Transverse colon (tissue), 4 donors: ENCODE results near the gene HNMT. TPM values are rescaled to one million over a fixed set of nuclear protein-coding genes. Genes with fewer than 3 reads are reported as not detected.
"Not testable (repeated sequence)": the region's sequence is repeated elsewhere in the genome, so short reads cannot be mapped to it uniquely, and the experiment has no call there.

Experiments
- DNase-seq: peaks from one replicate; pipeline ENCODE4 v3.0.0-alpha.2; 2019
- H3K27ac ChIP-seq, 4 donors: fragments of 200-600 bp; sonication (generic); 2 replicates each; pipeline ENCODE4 v1.5.1; 2016 to 2018; ENCODE audit warnings: inconsistent platforms in 4 of 4
- H3K27me3 ChIP-seq: fragments of 200-600 bp; sonication (generic); 2 replicates; pipeline ENCODE4 v1.5.1; 2017; ENCODE audit warnings: inconsistent platforms
- H3K36me3 ChIP-seq, 4 donors: fragments of 200-600 bp; sonication (generic); 2 replicates each; pipeline ENCODE4 v1.5.1; 2017 to 2019; ENCODE audit warnings: inconsistent platforms in 4 of 4
- H3K4me1 ChIP-seq, 4 donors: fragments of 200-600 bp; sonication (generic); 2 replicates each; pipeline ENCODE4 v1.5.1; 2017 to 2020; ENCODE audit warnings: inconsistent platforms in 4 of 4
- H3K4me3 ChIP-seq, 4 donors: fragments of 200-600 bp; sonication (generic); 1 replicate in 1 of 4; 2 replicates in 3 of 4; pipeline versions ENCODE4 v1.5.1 to v1.6.1; 2017 to 2019; ENCODE audit warnings: inconsistent platforms in 4 of 4
- H3K9me3 ChIP-seq, 2 donors: fragments of 200-600 bp; sonication (generic); 2 replicates each; pipeline ENCODE4 v1.5.1; 2017 to 2019; ENCODE audit warnings: inconsistent platforms in 2 of 2
- CTCF ChIP-seq, 5 experiments: fragments of 200-600 bp in 3 of 5; fragments of 450-650 bp in 2 of 5; sonication (generic) in 3 of 5; IDR thresholded peaks; 1 replicate in 2 of 5; 2 replicates in 3 of 5; pipeline ENCODE4 v1.5.1; 2016 to 2017; ENCODE audit warnings: antibody characterized with exemption in 5 of 5, inconsistent platforms in 3 of 5, mild to moderate bottlenecking in 2 of 5, moderate library complexity in 1 of 5
- EP300 ChIP-seq: sonication (generic); formaldehyde crosslinking; IDR thresholded peaks from one replicate; pipeline ENCODE4 v1.6.1; 2017; ENCODE audit warnings: antibody characterized with exemption, low read depth
- POLR2A ChIP-seq: fragments of 450-650 bp; IDR thresholded peaks from one replicate; pipeline ENCODE4 v1.6.1; 2016; ENCODE audit warnings: antibody characterized with exemption, mild to moderate bottlenecking, moderate library complexity
- POLR2AphosphoS5 ChIP-seq, 3 donors: sonication (generic); formaldehyde crosslinking; IDR thresholded peaks; one replicate each; pipeline ENCODE4 v1.6.1; 2016; ENCODE audit warnings: antibody characterized with exemption in 3 of 3
- WGBS, 2 donors: methylation state at CpG; one replicate each; pipeline ENCODE4 v1.1.5; 2018; ENCODE audit warnings: low coverage in 1 of 2; 5-methylcytosine and 5-hydroxymethylcytosine counted together
- in situ Hi-C, 4 donors: fragments of 200-750 bp; cut with MboI; loops; one replicate each; pipeline versions ENCODE4 v1.15.0 to v1.15.1; 2017; ENCODE audit warnings: low sequenced_read_pairs in 3 of 4, low pct_ligation_motif_present in 1 of 4, low pct_unique_long_range_greater_than_20kb in 1 of 4
- intact Hi-C: fragments of 100-400 bp; cut with DNase I; formaldehyde crosslinking; loops from one replicate; pipeline ENCODE4 v1.15.1; 2023; ENCODE audit warnings: low total_unique reads
- total RNA-seq, 4 donors: library from RNA; depleted of rRNA; stranded (reverse); fragments of >200 nt; gene quantifications; one replicate each; pipeline ENCODE4 v1.1.0, GENCODE V29; 2016

The HNMT gene
- total RNA-seq, 4 donors from 2014 or later = 36.3 to 64.9 (median 48.4) TPM

- no peaks in the 10 kb centered on the region for H3K36me3 ChIP-seq
- intact Hi-C loops = loop anchor here (10.0 kb wide), 1 partner anchor 1685 kb away; no protein-coding TSS in a partner anchor
- no peaks in the 10 kb centered on the region for H3K27me3 ChIP-seq
- TF ChIP-seq EP300 (no peak), POLR2AphosphoS5 (IDR thresholded peaks at IDR 0.05) (no peak), CTCF (IDR thresholded peaks at IDR 0.05) (no peak), POLR2A (no peak)
- WGBS, 2 donors = 16 to 33% methylated on average over 1 of the region's 1 CpG
- in situ Hi-C loops = no loop called here
- H3K9me3 ChIP-seq = no peaks in the 10 kb centered on the region
- DNase-seq = no peak
- peak overlapping the region; percentile 46 to 73 (median 58) for H3K27ac ChIP-seq
- H3K4me3 ChIP-seq = no peak overlapping the region
- peaks cover 5 to 79% (median 32%) of the 10 kb centered on the region in 4 donors for H3K4me1 ChIP-seq
Observed at GRCh38 chr2:137969418-137969765, 5.1 kb downstream of the HNMT start.

GRCh38 chr2:137969876-137970275 is 5.6 kb downstream of the HNMT start:
- intact Hi-C loops (loop anchor here (10.0 kb wide), 1 partner anchor 1685 kb away; no protein-coding TSS in a partner anchor), in situ Hi-C loops (no loop called here)
- TF ChIP-seq CTCF (IDR thresholded peaks at IDR 0.05) (no peak), POLR2A (no peak), POLR2AphosphoS5 (IDR thresholded peaks at IDR 0.05) (no peak), EP300 (no peak)
- Histone ChIP-seq H3K27me3 (no peaks in the 10 kb centered on the region), H3K4me1 (peaks cover 5 to 84% (median 35%) of the 10 kb centered on the region in 4 donors), H3K4me3 (no peak overlapping the region), H3K9me3 (no peaks in the 10 kb centered on the region), H3K27ac (peak overlapping the region; percentile 39 to 73 (median 46)), H3K36me3 (no peaks in the 10 kb centered on the region)
- no peak for DNase-seq
- WGBS, 2 donors = 94% methylated on average over 1 of the region's 1 CpG

- peaks cover 5 to 88% (median 36%) of the 10 kb centered on the region in 4 donors for H3K4me1 ChIP-seq
- WGBS, 2 donors = 93 to 96% methylated on average over 3 of the region's 3 CpGs
- intact Hi-C loops, DNase-seq, H3K36me3 ChIP-seq, H3K4me3 ChIP-seq, in situ Hi-C loops, H3K9me3 ChIP-seq, H3K27me3 ChIP-seq: not testable (repeated sequence)
- peak overlapping the region in 1 of 4 donors; percentile 14 for H3K27ac ChIP-seq
Observed at GRCh38 chr2:137971259-137971658, 7.0 kb downstream of the HNMT start.

GRCh38 chr2:137973280-137973679 is 9.0 kb downstream of the HNMT start:
- H3K4me3 ChIP-seq = no peak overlapping the region
- H3K36me3 ChIP-seq = no peaks in the 10 kb centered on the region
- H3K9me3 ChIP-seq = no peaks in the 10 kb centered on the region
- H3K27me3 ChIP-seq = no peaks in the 10 kb centered on the region
- peak overlapping the region in 3 of 4 donors; percentile 25 to 72 (median 52) for H3K27ac ChIP-seq
- intact Hi-C loops (no loop called here), in situ Hi-C loops (no loop called here)
- no peak for DNase-seq
- H3K4me1 ChIP-seq = peaks cover 5 to 84% (median 33%) of the 10 kb centered on the region in 4 donors
- no peak for TF ChIP-seq CTCF (IDR thresholded peaks at IDR 0.05)
- TF ChIP-seq EP300 = no peak
- no peak for TF ChIP-seq POLR2AphosphoS5 (IDR thresholded peaks at IDR 0.05)
- TF ChIP-seq POLR2A = no peak
